Activated naive CD8-positive, alpha-beta T cell (primary cell): ENCODE data around the gene CTF1.

Source experiments
- H3K27ac Mint-ChIP-seq: one replicate; pipeline ENCODE4 v1.8.0; 2021; ENCODE audit warnings: mixed read lengths
- H3K27me3 Mint-ChIP-seq: one replicate; pipeline ENCODE4 v1.8.0; 2021; ENCODE audit warnings: mixed read lengths
- H3K36me3 Mint-ChIP-seq: one replicate; pipeline ENCODE4 v1.8.0; 2021; ENCODE audit warnings: mixed read lengths
- H3K4me1 Mint-ChIP-seq: one replicate; pipeline ENCODE4 v1.8.0; 2021; ENCODE audit warnings: low read depth, mixed read lengths
- H3K4me3 Mint-ChIP-seq: one replicate; pipeline ENCODE4 v1.8.0; 2021; ENCODE audit warnings: mild to moderate bottlenecking, mixed read lengths
- H3K9me3 Mint-ChIP-seq: one replicate; pipeline ENCODE4 v1.8.0; 2021; ENCODE audit warnings: low read depth, mixed read lengths

CTF1 gene

GRCh38 chr16:30912794-30913412, 16.5 kb downstream of the CTF1 start:
- H3K27ac Mint-ChIP-seq: no peak overlapping the region
- H3K4me1 Mint-ChIP-seq: peaks cover 4% of the 10 kb centered on the region
- H3K36me3 Mint-ChIP-seq: no peaks in the 10 kb centered on the region
- H3K27me3 Mint-ChIP-seq: no peaks in the 10 kb centered on the region
- H3K9me3 Mint-ChIP-seq: no peaks in the 10 kb centered on the region
- H3K4me3 Mint-ChIP-seq: no peak overlapping the region

GRCh38 chr16:30914830-30915229, 18.4 kb downstream of the CTF1 start:
- Mint-ChIP-seq H3K36me3 (no peaks in the 10 kb centered on the region), H3K9me3 (no peaks in the 10 kb centered on the region), H3K27me3 (no peaks in the 10 kb centered on the region), H3K4me1 (no peaks in the 10 kb centered on the region), H3K4me3 (no peak overlapping the region), H3K27ac (no peak overlapping the region)

GRCh38 chr16:30918614-30919013, 22.2 kb downstream of the CTF1 start:
- Mint-ChIP-seq H3K4me3 (no peak overlapping the region), H3K27me3 (no peaks in the 10 kb centered on the region), H3K4me1 (peaks cover 2% of the 10 kb centered on the region), H3K9me3 (no peaks in the 10 kb centered on the region), H3K36me3 (no peaks in the 10 kb centered on the region), H3K27ac (no peak overlapping the region)

GRCh38 chr16:30920891-30921290, 24.5 kb downstream of the CTF1 start:
- Mint-ChIP-seq H3K4me1 (peaks cover 5% of the 10 kb centered on the region), H3K9me3 (no peaks in the 10 kb centered on the region), H3K36me3 (no peaks in the 10 kb centered on the region), H3K27me3 (no peaks in the 10 kb centered on the region), H3K4me3 (peak overlapping the region; percentile 99), H3K27ac (no peak overlapping the region)

- Mint-ChIP-seq H3K27me3 (no peaks in the 10 kb centered on the region), H3K4me3 (peak overlapping the region; percentile 99), H3K4me1 (peaks cover 5% of the 10 kb centered on the region), H3K9me3 (no peaks in the 10 kb centered on the region), H3K27ac (no peak overlapping the region), H3K36me3 (no peaks in the 10 kb centered on the region)
Measured at GRCh38 chr16:30921459-30921747, 25.0 kb downstream of the CTF1 start.

- peak overlapping the region; percentile 100 for H3K27ac Mint-ChIP-seq
- H3K9me3 Mint-ChIP-seq: no peaks in the 10 kb centered on the region
- H3K36me3 Mint-ChIP-seq: no peaks in the 10 kb centered on the region
- no peaks in the 10 kb centered on the region for H3K27me3 Mint-ChIP-seq
- H3K4me1 Mint-ChIP-seq: peaks cover 5% of the 10 kb centered on the region
- peak overlapping the region; percentile 99 for H3K4me3 Mint-ChIP-seq
Measured at GRCh38 chr16:30921748-30922419, 25.5 kb downstream of the CTF1 start.

- Mint-ChIP-seq H3K27ac (peak overlapping the region; percentile 100), H3K4me3 (peak overlapping the region; percentile 99), H3K9me3 (no peaks in the 10 kb centered on the region)
Measured at GRCh38 chr16:30922420-30922959, 26.1 kb downstream of the CTF1 start.

GRCh38 chr16:30922960-30923535, 26.6 kb downstream of the CTF1 start:
- no peaks in the 10 kb centered on the region for H3K36me3 Mint-ChIP-seq
- no peaks in the 10 kb centered on the region for H3K27me3 Mint-ChIP-seq
- H3K9me3 Mint-ChIP-seq: no peaks in the 10 kb centered on the region
- H3K27ac Mint-ChIP-seq: peak overlapping the region; percentile 100
- peaks cover 7% of the 10 kb centered on the region for H3K4me1 Mint-ChIP-seq
- peak overlapping the region; percentile 99 for H3K4me3 Mint-ChIP-seq

More at GRCh38 chr16:30922420-30922959, 26.1 kb downstream of the CTF1 start:
- Mint-ChIP-seq H3K4me1 (peaks cover 7% of the 10 kb centered on the region), H3K36me3 (no peaks in the 10 kb centered on the region), H3K27me3 (no peaks in the 10 kb centered on the region)

GRCh38 chr16:30923554-30924075, 27.2 kb downstream of the CTF1 start, which contains the start of gene FBXL19:
Gene FBXL19, plus strand, starts transcription at chr16:30923572. Its CDS starts 2,183 bp downstream, at chr16:30925755.
- H3K9me3 Mint-ChIP-seq: no peaks in the 10 kb centered on the region
- peak within 1 kb of the TSS; percentile 100 for H3K27ac Mint-ChIP-seq
- no peaks in the 10 kb centered on the region for H3K27me3 Mint-ChIP-seq
- no peaks in the 10 kb centered on the region for H3K36me3 Mint-ChIP-seq
- H3K4me1 Mint-ChIP-seq: peaks cover 7% of the 10 kb centered on the region
- peak within 1 kb of the TSS; percentile 99 for H3K4me3 Mint-ChIP-seq

- Mint-ChIP-seq H3K36me3 (no peaks in the 10 kb centered on the region), H3K27ac (peak overlapping the region; percentile 46), H3K4me3 (peak overlapping the region; percentile 79), H3K4me1 (peaks cover 7% of the 10 kb centered on the region), H3K27me3 (no peaks in the 10 kb centered on the region), H3K9me3 (no peaks in the 10 kb centered on the region)
Measured at GRCh38 chr16:30924076-30924912, 27.9 kb downstream of the CTF1 start.

GRCh38 chr16:30924913-30925631, 28.7 kb downstream of the CTF1 start:
- peak overlapping the region; percentile 79 for H3K4me3 Mint-ChIP-seq
- H3K27me3 Mint-ChIP-seq: no peaks in the 10 kb centered on the region

GRCh38 chr16:30925632-30925987, 29.2 kb downstream of the CTF1 start:
- no peaks in the 10 kb centered on the region for H3K9me3 Mint-ChIP-seq
- H3K27me3 Mint-ChIP-seq: no peaks in the 10 kb centered on the region
- H3K4me3 Mint-ChIP-seq: peak overlapping the region; percentile 74
- peaks cover 7% of the 10 kb centered on the region for H3K4me1 Mint-ChIP-seq
- no peak overlapping the region for H3K27ac Mint-ChIP-seq
- no peaks in the 10 kb centered on the region for H3K36me3 Mint-ChIP-seq

More at GRCh38 chr16:30924913-30925631, 28.7 kb downstream of the CTF1 start:
- Mint-ChIP-seq H3K27ac (no peak overlapping the region), H3K36me3 (no peaks in the 10 kb centered on the region), H3K9me3 (no peaks in the 10 kb centered on the region), H3K4me1 (peaks cover 7% of the 10 kb centered on the region)

GRCh38 chr16:30925995-30926811, 29.8 kb downstream of the CTF1 start:
- Mint-ChIP-seq H3K9me3 (no peaks in the 10 kb centered on the region), H3K4me1 (peaks cover 7% of the 10 kb centered on the region), H3K27ac (no peak overlapping the region), H3K36me3 (no peaks in the 10 kb centered on the region), H3K27me3 (no peaks in the 10 kb centered on the region), H3K4me3 (peak overlapping the region; percentile 74)
